ENCODE measurements around the gene TACC2.
"Not testable (repeated sequence)": the region's sequence is repeated elsewhere in the genome, so short reads cannot be mapped to it uniquely, and the experiment has no call there.

The TACC2 gene

GRCh38 chr10:122089311-122090017 is 100.5 kb downstream of the TACC2 start:
- DNase-seq (ENCODE audit: low spot score) = no peak

DNA sequence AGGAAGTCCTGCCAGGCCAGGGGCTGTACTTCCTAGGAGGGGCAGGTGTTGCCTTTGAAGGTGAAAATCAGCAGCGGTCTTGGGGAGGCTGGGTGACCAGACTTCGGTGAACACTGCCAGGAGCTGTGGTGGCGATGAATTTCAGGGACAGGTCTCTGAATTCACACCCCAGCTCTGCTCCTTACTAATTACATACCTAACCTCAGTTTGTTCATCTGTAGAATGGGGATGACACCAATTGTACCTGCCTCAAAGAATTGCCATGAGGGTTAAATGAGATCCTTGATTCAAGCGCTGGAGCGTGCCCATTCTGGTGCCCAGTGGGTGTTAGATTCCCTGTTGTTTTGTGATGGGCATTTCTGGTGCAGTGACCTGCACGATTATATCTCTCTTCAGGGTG is 102.8 kb downstream of the TACC2 start:
- DNase-seq (ENCODE audit: low spot score) = no peak

DNA sequence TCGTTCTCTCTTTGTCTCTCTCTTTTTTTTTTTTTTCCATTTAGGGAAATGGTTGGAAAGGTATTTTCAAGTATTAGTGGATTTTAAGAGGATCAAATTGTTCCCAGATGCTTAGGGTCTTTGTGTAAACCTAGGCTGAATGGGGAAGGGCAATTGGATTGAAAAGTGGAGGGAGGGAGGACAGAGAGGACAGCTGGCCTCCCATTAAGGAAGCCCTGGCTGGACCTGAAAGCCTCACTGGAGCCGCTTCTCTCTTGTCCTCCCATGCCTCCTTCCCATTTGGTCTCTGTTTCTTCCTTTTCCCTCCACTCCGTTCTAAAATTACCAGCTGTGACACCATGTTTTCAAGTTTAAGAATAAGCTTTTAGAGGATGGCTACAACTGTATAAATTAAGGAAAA is 104.1 kb downstream of the TACC2 start:
- no peak for DNase-seq (ENCODE audit: low spot score)

DNA sequence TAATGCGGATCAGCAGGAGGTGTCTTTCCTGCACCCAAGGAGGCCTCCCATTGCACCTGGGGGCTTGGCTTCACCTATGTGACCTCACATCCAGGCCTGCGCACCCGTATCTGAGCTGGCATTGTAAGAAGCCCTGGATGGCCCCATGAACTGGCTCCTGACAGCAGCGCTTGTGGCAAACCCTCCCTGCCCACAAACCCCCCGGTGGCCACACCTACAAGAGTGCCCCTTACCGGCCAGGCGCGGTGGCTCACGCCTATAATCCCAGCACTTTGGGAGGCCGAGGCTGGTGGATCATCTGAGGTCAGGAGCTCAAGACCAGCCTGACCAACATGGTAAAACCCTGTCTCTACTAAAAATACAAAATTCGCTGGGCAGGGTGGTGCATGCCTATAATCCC is 107.2 kb downstream of the TACC2 start:
- DNase-seq (ENCODE audit: low spot score) = not testable (repeated sequence)

DNA sequence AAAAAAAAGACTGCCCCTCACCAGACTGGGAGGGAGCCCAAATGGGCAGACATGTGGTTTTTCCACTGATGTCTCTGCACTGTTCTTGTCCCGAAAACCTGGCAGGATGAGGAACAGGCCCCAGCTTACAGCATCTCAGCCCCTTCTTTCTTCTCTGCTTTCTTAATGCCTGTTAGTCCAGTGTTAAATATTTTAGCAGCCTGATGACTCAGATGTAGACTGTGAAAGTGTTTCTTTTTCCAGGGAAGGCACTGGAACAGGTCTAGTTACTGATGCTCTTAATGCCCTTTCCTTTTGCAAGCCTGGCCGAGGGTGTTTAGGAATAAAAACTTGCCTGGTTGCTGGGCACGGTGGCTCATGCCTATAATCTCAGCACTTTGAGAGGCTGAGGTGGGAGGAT is 107.7 kb downstream of the TACC2 start:
- DNase-seq (ENCODE audit: low spot score) = no peak

DNA sequence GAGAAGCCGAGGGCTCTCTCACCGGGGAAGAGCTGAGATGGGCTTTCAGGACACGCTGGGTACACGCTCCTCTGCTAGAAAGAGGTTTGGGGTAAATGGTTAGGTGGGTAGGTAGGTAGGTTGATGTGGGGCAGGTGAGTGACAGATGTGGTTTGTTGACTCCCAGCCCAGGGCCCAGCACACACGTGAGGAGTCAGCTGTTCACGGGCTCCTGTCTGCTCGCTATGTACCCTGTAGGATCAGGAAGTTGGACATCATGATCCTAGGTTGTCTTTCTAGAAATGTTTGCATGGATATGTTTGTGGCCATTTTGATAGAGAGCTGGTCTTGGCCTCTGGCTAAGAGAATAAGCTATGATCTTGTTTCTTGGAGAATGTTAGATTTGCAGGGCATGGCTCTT is 109.0 kb downstream of the TACC2 start:
- DNase-seq (ENCODE audit: low spot score) = no peak

GRCh38 chr10:122098924-122099323 is 110.0 kb downstream of the TACC2 start:
- DNase-seq (ENCODE audit: low spot score) = no peak

- DNase-seq (ENCODE audit: low spot score) = no peak
Measured at GRCh38 chr10:122099562-122099961, 110.6 kb downstream of the TACC2 start.

GRCh38 chr10:122102146-122102868 is 113.3 kb downstream of the TACC2 start:
- no peak for DNase-seq (ENCODE audit: low spot score)

GRCh38 chr10:122102869-122103525 is 114.0 kb downstream of the TACC2 start:
- peak; percentile 45 for DNase-seq (ENCODE audit: low spot score)

DNA sequence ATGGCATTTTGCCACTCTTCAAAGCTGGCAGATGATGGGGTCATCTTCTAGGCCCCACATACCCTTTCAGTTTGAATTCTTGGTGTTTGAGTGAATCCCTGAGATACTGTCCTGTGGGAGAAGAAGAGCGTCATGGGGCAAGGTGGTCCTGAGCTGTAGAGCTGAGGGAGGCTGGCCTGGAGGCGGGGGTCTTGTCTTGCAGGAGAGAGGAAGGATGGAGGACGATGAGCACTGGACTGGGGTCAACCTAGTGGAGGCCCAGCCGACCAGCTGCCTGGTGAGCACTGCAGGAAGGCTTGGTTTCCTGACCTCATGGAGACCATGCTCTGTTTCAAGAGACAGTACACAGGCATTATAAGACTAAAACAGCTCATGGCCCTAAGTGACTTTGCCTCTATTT is 114.6 kb downstream of the TACC2 start:
- no peak for DNase-seq (ENCODE audit: low spot score)

DNA sequence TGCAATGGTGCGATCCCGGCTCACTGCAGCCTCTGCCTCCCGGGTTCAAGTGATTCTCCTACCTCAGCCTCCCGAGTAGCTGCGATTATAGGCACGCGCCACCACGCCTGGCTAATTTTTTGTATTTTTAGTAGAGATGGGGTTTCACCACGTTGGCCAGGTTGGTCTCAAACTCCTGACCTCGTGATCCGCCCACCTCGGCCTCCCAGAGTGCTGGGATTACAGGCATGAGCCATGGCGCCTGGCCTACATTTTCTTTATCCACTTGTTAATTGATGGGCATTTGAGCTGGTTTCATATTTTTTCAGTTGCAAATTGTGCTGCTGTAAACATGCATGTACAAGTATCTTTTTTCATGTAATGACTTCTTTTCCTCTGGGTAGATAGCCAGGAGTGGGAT is 119.8 kb downstream of the TACC2 start:
- DNase-seq (ENCODE audit: low spot score) = not testable (repeated sequence)

GRCh38 chr10:122112021-122112616 is 123.2 kb downstream of the TACC2 start:
- DNase-seq (ENCODE audit: low spot score) = peak; percentile 28

DNA sequence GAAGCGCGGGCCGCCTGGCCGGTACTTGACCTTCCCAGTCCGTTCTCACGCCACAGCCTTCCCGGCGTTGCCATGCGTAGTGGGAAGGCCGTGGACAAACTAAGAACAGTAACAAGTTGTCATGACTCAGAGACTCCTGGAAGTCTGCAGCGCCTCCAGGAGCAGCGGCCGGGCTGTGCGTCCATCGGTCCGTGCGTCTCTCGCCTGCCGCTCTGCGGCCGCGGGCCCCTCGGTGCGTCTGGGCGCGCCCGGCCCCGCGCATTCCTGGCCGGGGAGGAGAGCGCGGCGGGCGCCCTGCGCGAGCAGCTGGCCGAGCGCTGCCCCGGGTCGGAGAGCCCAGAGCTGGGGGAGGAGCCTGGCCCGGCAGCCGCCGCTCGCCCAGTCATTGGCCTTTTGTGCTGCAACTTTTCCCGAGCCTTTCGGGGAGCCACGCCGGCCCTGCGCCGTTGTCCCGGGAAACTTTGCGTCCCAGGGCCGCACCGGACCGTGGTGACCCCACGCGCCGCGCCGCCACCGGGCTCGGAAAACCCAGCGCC is 123.7 kb downstream of the TACC2 start:
- peak; percentile 95 for DNase-seq (ENCODE audit: low spot score)

DNA sequence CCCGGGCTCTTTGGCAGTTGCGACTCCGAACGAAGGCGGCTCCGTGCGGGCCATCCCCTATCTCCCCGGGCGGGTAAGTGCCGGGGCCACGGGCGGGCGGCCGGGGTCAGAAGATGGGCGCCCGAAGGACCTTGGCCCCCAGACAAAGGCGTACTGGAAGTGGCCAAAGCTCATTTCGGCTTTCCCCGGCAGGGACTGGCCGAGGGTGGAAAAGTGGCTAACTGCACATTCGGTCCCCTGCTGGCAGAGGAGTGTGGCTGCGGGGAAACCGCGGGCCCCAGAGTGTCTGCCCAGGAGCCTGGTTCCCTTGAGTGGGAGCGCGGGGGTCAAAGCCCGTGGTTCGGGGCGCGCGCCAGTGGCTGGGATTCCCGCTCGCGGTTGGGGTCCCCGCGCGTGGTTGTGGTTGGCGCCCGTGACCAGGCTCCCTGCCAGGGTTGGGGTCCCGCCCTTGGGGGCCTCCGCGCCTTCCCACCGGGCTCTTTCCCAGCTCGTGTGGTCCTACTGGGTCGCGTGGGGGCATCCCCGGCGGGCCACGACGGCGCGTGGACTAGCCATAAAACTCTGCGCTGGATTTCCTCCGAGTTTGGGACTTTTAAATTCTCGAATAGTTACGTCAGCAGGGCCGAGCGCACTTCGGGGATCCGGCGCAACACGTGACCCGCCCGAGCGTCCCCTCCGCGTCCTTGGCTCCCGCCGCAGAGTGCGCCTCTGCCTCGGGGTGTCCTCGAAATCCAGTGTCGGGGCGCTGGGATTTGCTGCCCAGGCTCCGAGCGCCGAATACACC is 124.4 kb downstream of the TACC2 start:
- DNase-seq (ENCODE audit: low spot score) = peak; percentile 90

DNA sequence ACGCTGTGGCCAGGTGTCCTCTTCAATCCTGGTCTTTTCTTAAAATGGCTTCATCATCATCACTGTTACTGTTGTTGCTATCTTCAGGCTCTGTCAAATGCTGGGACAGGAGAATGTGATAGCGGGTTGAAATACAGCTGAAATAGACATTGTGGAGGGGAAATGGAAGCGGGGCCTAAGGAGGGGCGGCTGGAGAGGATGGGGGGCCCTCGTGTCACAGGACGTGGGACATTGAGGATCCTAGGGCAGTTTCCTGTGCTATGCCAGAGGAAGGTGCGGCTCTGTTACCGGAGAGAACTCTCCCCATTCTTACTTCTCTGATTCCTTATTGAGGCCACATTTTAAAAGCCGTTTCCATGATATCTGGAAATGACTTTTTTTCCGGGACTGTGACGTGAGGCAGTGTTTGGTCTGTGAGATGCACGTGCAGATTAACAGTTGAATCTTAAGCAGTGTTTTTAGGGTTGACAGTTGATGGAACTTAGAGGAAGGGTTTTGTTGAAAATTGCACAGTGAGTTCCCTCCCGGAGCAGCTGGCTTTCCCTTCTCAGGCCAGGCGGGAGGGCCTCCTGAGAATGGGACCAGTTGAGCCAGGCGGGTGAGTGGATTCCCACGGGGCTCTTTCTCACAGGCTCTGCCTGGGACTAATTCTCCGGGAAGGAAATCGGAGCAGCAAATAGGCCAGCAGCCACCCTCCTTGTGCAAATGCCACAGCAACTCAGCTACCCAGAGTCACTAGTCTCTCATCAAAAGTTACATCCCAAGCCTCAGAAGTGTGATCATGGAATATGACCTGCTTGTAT is 125.2 kb downstream of the TACC2 start:
- peak; percentile 24 for DNase-seq (ENCODE audit: low spot score)

DNA sequence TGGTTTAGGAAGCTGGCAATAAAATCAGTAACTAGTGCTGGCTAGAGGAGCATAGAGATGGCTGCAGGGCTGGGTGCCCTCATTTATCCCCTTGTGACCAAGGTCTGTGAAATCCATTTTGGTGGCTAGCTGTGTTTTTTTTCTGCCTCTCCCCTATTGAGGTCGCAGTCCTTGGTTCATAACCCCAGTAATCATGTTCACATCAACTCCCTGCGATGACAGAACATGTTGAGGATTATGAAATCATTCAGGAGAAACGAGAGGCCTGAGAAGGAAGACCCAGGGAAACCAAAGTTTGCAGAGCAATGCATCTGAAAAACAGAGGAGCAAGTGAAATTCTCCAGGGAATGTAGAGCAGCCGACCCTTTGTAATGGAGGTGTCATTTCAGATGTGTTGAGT is 126.9 kb downstream of the TACC2 start:
- DNase-seq (ENCODE audit: low spot score) = no peak

GRCh38 chr10:122116331-122116730 is 127.4 kb downstream of the TACC2 start:
- DNase-seq (ENCODE audit: low spot score) = no peak

GRCh38 chr10:122117475-122117874 is 128.5 kb downstream of the TACC2 start:
- DNase-seq (ENCODE audit: low spot score) = no peak

DNA sequence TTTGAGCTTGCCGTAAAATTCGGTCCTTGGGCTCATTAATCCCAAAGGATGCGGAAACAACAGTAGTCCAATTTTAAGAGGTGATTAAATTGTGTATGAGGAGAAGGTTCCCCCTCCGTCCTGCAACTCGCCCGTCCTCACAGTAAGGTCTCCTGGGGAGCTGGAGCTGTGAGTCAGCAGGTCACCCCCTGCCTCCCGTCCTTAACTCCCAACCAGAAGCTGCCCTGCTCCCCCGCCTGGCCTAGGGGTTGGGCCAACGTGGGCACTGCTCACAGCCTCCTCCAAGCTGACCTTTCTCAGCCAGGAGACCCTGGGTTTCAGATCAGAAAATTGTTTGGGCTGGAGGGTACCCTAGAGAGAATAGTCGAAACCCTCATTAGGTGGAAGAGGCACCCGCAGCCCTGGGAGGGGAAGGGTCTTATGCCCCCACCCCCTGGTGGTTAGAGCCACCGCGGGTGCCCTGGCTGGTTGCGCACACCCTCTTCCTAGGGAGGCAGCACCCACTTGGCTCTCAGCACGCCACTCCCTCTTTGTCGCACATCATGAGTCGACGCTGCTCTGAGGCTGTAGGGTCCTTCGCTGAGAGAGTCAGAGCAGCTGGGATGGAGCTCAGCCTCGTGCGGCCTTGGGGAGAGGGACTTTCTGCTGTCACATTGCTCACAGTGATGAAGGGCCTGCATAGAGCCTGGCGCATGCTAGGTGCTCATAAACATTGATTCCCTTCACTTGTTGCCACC is 131.2 kb downstream of the TACC2 start:
- no peak for DNase-seq (ENCODE audit: low spot score)
